PC-9 (cell line): ENCODE measurements around the gene VPS4A.

ENCODE experiments used
- EZH2 ChIP-seq: fragments of 200-600 bp; sonication (generic); IDR thresholded peaks from 2 replicates; pipeline ENCODE4 v1.8.0; 2017; ENCODE audit warnings: antibody characterized with exemption, low read depth
- TF ChIP-seq, protein P1 (sequence below): fragments of 200-600 bp; sonication (generic); conservative IDR thresholded peaks from 2 replicates; pipeline ENCODE4 v1.6.1; 2017; ENCODE audit warnings: mixed run types, antibody characterized with exemption, mild to moderate bottlenecking, moderate library complexity

DNA sequence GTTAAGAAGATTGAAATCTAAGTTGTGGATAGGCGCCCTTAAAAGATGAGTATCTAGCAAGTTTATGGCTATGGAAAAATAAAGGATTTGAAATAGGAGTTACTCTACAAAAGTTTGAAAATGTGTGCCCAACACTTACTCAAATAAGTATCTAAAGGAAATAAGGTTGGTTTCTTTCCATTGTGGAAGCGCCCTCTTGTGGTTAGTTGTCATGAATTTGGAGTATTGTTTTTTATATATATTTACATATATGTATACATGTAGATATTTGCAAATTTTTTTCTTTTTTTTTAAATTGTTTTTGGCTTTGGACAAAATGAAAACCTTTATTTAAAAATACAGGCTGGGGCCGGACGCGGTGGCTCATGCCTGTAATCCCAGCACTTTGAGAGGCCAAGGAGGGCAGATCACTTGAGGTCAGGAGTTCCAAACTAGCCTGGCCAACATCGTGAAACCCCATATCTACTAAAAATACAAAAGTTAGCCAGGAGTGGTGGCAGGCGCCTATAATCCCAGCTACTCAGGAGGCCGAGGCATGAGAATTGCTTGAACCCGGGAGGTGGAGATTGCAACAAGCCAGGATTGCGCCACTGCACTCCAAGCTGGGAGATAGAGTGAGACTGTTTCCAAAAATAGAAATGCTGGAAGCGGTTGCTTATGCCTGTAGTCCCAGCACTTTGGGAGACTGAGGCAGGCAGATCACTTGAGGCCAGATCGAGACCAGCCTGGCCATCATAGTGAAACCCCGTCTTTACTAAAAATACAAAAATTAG, 24.0 kb upstream of the VPS4A start:
- TF ChIP-seq, protein P1, sequence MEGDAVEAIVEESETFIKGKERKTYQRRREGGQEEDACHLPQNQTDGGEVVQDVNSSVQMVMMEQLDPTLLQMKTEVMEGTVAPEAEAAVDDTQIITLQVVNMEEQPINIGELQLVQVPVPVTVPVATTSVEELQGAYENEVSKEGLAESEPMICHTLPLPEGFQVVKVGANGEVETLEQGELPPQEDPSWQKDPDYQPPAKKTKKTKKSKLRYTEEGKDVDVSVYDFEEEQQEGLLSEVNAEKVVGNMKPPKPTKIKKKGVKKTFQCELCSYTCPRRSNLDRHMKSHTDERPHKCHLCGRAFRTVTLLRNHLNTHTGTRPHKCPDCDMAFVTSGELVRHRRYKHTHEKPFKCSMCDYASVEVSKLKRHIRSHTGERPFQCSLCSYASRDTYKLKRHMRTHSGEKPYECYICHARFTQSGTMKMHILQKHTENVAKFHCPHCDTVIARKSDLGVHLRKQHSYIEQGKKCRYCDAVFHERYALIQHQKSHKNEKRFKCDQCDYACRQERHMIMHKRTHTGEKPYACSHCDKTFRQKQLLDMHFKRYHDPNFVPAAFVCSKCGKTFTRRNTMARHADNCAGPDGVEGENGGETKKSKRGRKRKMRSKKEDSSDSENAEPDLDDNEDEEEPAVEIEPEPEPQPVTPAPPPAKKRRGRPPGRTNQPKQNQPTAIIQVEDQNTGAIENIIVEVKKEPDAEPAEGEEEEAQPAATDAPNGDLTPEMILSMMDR: peak; percentile 75
- no peak for TF ChIP-seq EZH2
